ENCODE results near the gene INSRR. TPM values are rescaled to one million over a fixed set of nuclear protein-coding genes. Genes with fewer than 3 reads are reported as not detected.

The INSRR gene
- total and polyA plus RNA-seq, 2 of the 8 experiments (the other 6 are each of a cell fraction or from before 2014, with no cell fraction given) = 0.02 TPM; not detected in 1

- Histone ChIP-seq H3K79me1 (ENCODE audit: low read depth, low read length) (no peaks in the 10 kb centered on the region), H4K91ac (replicated peaks; ENCODE audit: insufficient read length, low read length) (peak overlapping the region; percentile 83), H2BK5ac (ENCODE audit: low read depth, low read length) (peak overlapping the region; percentile 77; the same call in 1 of the 2 replicates), H4K20me1 (replicated peaks in 1 of 2; ENCODE audit: control insufficient read depth in 1 of 2, insufficient read depth in 2 of 2, low read length in 2 of 2) (no peaks in the 10 kb centered on the region), H3K27ac (ENCODE audit: low read depth, low read length) (no peak overlapping the region), H3K14ac (ENCODE audit: insufficient read length) (no peak overlapping the region), H3K4me1 (replicated peaks in 1 of 4; ENCODE audit: control insufficient read depth in 3 of 4, insufficient read depth in 4 of 4, low read length in 3 of 4) (peaks cover 0 to 11% (median 5%) of the 10 kb centered on the region in 4 experiments; a peak in 6 of 7 replicates), H4K5ac (ENCODE audit: insufficient read length, low read depth, low read length) (peak overlapping the region; percentile 32), H3K18ac (ENCODE audit: extremely low read depth, low read length) (peak overlapping the region; percentile 95), H3K23ac (ENCODE audit: insufficient read length) (no peak overlapping the region), H2BK20ac (ENCODE audit: low read length) (peak overlapping the region; percentile 80; the same call in 1 of the 2 replicates), H2AFZ (ENCODE audit: low read length) (0 out of 2 replicates have a peak overlapping the region, but pooled peaks have one; percentile 78), H3K23me2 (ENCODE audit: low read depth, low read length) (peaks cover 2% of the 10 kb centered on the region; the same call in 1 of the 2 replicates), H2BK120ac (replicated peaks; ENCODE audit: low read depth, low read length) (peak overlapping the region; percentile 61), H3K27me3 (replicated peaks in 1 of 4; ENCODE audit: control insufficient read depth in 3 of 4, extremely low read depth in 1 of 4, insufficient read depth in 3 of 4, low read length in 3 of 4) (peaks cover 1 to 48% (median 42%) of the 10 kb centered on the region in 4 experiments), H2BK15ac (ENCODE audit: low read length) (0 out of 2 replicates have a peak overlapping the region, but pooled peaks have one; percentile 36), H3K56ac (replicated peaks; ENCODE audit: insufficient read length, low read depth, low read length) (no peak overlapping the region), H3K4me3 (ENCODE audit: extremely low read depth in 1 of 4, insufficient read depth in 2 of 4, low read depth in 3 of 4, low read length in 4 of 4) (peak overlapping the region; percentile 3 to 55 (median 38)), H2BK12ac (ENCODE audit: low read depth, low read length) (peak overlapping the region; percentile 77; the same call in 1 of the 2 replicates), H2AK5ac (ENCODE audit: low read depth, low read length) (no peak overlapping the region), H3K9me3 (ENCODE audit: insufficient read depth in 2 of 2, low read depth in 1 of 2, low read length in 1 of 2) (no peaks in the 10 kb centered on the region), H4K8ac (ENCODE audit: extremely low read depth, insufficient read depth, low read length) (peak overlapping the region; percentile 86; the same call in 1 of the 2 replicates), H3K79me2 (ENCODE audit: control insufficient read depth in 1 of 2, insufficient read depth in 2 of 2, low read length in 2 of 2) (no peaks in the 10 kb centered on the region), H3K4me2 (ENCODE audit: insufficient read depth in 1 of 2, low read depth in 2 of 2, low read length in 2 of 2) (peak overlapping the region; percentile 69 to 93), H3K36me3 (ENCODE audit: control insufficient read depth in 2 of 4, insufficient read depth in 4 of 4, low read length in 3 of 4) (no peaks in the 10 kb centered on the region), H3K9ac (replicated peaks in 1 of 4; ENCODE audit: extremely low read depth in 1 of 4, low read depth in 3 of 4, low read length in 3 of 4) (peak overlapping the region in 2 of 4 experiments; percentile 34 to 38; a peak in 3 of 7 replicates), H3K4ac (replicated peaks; ENCODE audit: insufficient read length, low read depth, low read length) (peak overlapping the region; percentile 8)
- DNase-seq (ENCODE audit: low read depth in 1 of 2, low spot score in 2 of 2) (peak; percentile 68 to 91), FAIRE-seq (no peak)
- WGBS, 2 experiments (ENCODE audit: extremely low coverage in 1 of 2, insufficient coverage in 1 of 2, insufficient read length in 1 of 2, insufficient replicate concordance in 2 of 2, low coverage in 1 of 2, low lambda C conversion rate in 2 of 2, missing lambda C conversion rate in 1 of 2) = 4% methylated on average over 46 of the region's 60 CpGs; no CpG with 5 or more reads in 1 of the 2 experiments
- ChIA-PET CTCF (ENCODE audit: partially characterized antibody) (interaction anchor here (0.7 to 31.8 kb wide), 19 partner anchors 9 to 131 kb away, joined by 3 to 491 read pairs (median 4); partner anchors contain the start of genes INSRR and PEAR1), POLR2A (ENCODE audit: partially characterized antibody) (interaction anchor here (0.7 to 2.0 kb wide), 10 partner anchors 9 to 113 kb away, joined by 3 to 7 read pairs (median 3); partner anchors contain the start of genes INSRR and METTL25B)
- no peak; the same call in 1 of the 2 replicates for TF ChIP-seq RBBP5 (IDR thresholded peaks at IDR 0.05; ENCODE audit: borderline replicate concordance, low read depth, low read length)
- TF ChIP-seq HDAC6 (IDR thresholded peaks at IDR 0.05; ENCODE audit: low read depth, low read length) = no peak
- peak; percentile 28 for TF ChIP-seq ASH2L (IDR thresholded peaks at IDR 0.05; ENCODE audit: low read length)
- peak in 1 of 2 experiments; percentile 58; a peak in 1 of 4 replicates for TF ChIP-seq SIN3A (conservative IDR thresholded peaks at IDR 0.05 in 1 of 2, IDR thresholded peaks at IDR 0.05 in 1 of 2; ENCODE audit: low read depth in 1 of 2, low read length in 2 of 2)
- peak; percentile 31; the same call in 1 of the 2 replicates for TF ChIP-seq BACH1 (IDR thresholded peaks at IDR 0.05; ENCODE audit: low read length)
- TF ChIP-seq KDM4A (IDR thresholded peaks at IDR 0.05; ENCODE audit: low read depth, low read length, severe bottlenecking) = peak; percentile 55
- 0 out of 4 replicates have a peak, but pooled peaks of 1 of the 2 experiments have one; percentile 78 for TF ChIP-seq HDAC2 (IDR thresholded peaks at IDR 0.05; ENCODE audit: borderline replicate concordance in 1 of 2, low read depth in 2 of 2, low read length in 2 of 2)
- TF ChIP-seq TAF1 (IDR thresholded peaks at IDR 0.05; ENCODE audit: low read depth, low read length) = peak; percentile 58; the same call in 1 of the 2 replicates
Observed at GRCh38 chr1:156813750-156814570, 45.0 kb downstream of the INSRR start.
